ENCODE results near the gene PCDHB15. TPM values are rescaled to one million over a fixed set of nuclear protein-coding genes. Genes with fewer than 3 reads are reported as not detected.
"Not testable (repeated sequence)": the region's sequence is repeated elsewhere in the genome, so short reads cannot be mapped to it uniquely, and the experiment has no call there.

Gene PCDHB15
- total RNA-seq, 1 donor from 2014 or later = 1.6 TPM

DNA sequence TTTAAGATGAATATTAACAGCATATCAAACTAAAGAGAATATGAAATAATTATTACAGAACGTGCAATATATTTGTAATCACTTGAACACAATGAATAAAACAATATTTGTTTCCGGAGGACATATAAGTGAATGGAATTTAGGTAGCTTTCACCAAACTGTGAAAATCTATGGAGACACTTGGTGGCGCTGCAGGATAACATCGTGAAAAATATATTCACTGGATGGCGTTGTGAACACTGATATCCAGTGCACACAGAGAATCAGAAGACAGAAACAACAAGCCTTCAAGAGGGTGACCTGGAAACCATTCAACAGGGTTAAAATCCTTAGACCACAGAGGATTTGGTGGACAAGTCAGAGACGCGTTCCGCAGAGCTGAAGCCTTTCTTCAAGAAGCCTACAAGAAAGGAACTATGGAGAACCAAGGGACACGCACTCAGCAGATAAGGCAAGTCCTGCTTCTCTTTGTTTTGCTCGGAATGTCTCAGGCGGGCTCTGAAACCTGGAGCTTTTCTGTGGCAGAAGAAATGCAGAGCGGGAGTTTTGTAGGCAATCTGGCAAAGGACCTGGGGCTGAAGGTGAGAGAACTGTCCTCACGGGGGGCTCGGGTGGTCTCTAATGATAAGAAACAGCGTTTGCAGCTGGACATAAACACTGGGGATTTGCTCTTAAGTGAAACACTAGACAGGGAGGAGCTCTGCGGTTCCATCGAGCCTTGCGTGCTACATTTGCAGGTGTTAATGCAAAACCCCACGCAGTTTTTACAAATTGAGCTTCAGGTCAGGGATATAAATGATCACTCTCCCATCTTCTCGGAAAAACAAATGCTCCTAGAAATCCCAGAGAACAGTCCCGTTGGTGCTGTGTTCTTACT is 45.6 kb upstream of the PCDHB15 start, which contains the start of gene PCDHB11:
Gene PCDHB11, plus strand, starts transcription at position 269 of the 877 bp plus-strand sequence. Its CDS starts 148 bp downstream, at position 417.
- FAIRE-seq = no peak
- Histone ChIP-seq H3K9ac (ENCODE audit: low read length) (no peak within 1 kb of the TSS), H3K27ac (ENCODE audit: low read depth, low read length) (no peak within 1 kb of the TSS)

DNA sequence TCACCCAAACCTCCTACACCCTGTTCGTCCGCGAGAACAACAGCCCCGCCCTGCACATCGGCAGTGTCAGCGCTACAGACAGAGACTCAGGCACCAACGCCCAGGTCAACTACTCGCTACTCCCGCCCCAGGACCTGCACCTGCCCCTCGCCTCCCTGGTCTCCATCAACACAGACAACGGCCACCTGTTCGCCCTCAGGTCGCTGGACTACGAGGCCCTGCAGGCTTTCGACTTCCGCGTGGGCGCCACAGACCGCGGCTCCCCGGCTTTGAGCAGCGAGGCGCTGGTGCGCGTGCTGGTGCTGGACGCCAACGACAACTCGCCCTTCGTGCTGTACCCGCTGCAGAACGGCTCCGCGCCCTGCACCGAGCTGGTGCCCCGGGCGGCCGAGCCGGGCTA is 44.1 kb upstream of the PCDHB15 start:
- H3K4me2 ChIP-seq (ENCODE audit: low read length); H3K36me3 ChIP-seq (ENCODE audit: insufficient read depth, low read length); H3K4me3 ChIP-seq (ENCODE audit: insufficient read depth, low read depth, low read length); DNase-seq (ENCODE audit: low read depth); H3K27ac ChIP-seq (ENCODE audit: low read depth, low read length); H3K4me1 ChIP-seq (ENCODE audit: insufficient read depth, low read length); H3K27ac Mint-ChIP-seq (ENCODE audit: unreplicated experiment); H4K20me1 ChIP-seq (ENCODE audit: insufficient read depth, low read length); H3K9me3 ChIP-seq (ENCODE audit: insufficient read depth, low read depth, low read length); H2AFZ ChIP-seq (ENCODE audit: low read depth, low read length); H3K27me3 Mint-ChIP-seq (ENCODE audit: low read depth, unreplicated experiment); H3K4me1 Mint-ChIP-seq (ENCODE audit: low read depth, unreplicated experiment); H3K27me3 ChIP-seq (ENCODE audit: insufficient read depth, low read length); H3K9ac ChIP-seq (ENCODE audit: low read length); H3K4me3 Mint-ChIP-seq (ENCODE audit: unreplicated experiment); H3K79me2 ChIP-seq (ENCODE audit: insufficient read depth, low read length); FAIRE-seq; H3K36me3 Mint-ChIP-seq (ENCODE audit: low read depth, unreplicated experiment): not testable (repeated sequence)
- peaks cover 24% of the 10 kb centered on the region for H3K9me3 Mint-ChIP-seq (ENCODE audit: unreplicated experiment)

More for the DNA sequence above, 45.6 kb upstream of the PCDHB15 start, which contains the start of gene PCDHB11:
- no peaks in the 10 kb centered on the region for H3K4me1 Mint-ChIP-seq (ENCODE audit: low read depth, unreplicated experiment)
- Histone ChIP-seq H4K20me1 (ENCODE audit: insufficient read depth, low read length) (no peaks in the 10 kb centered on the region), H3K36me3 (ENCODE audit: insufficient read depth, low read length) (no peaks in the 10 kb centered on the region), H3K4me2 (ENCODE audit: low read length) (no peak within 1 kb of the TSS), H3K9me3 (ENCODE audit: insufficient read depth, low read depth, low read length) (peaks cover 6% of the 10 kb centered on the region), H3K27me3 (ENCODE audit: insufficient read depth, low read length) (no peaks in the 10 kb centered on the region), H3K79me2 (ENCODE audit: insufficient read depth, low read length) (no peaks in the 10 kb centered on the region), H2AFZ (ENCODE audit: low read depth, low read length) (no peak within 1 kb of the TSS), H3K4me1 (ENCODE audit: insufficient read depth, low read length) (no peaks in the 10 kb centered on the region), H3K4me3 (ENCODE audit: insufficient read depth, low read depth, low read length) (no peak within 1 kb of the TSS)
- H3K9me3 Mint-ChIP-seq (ENCODE audit: unreplicated experiment) = peaks cover 25% of the 10 kb centered on the region
- H3K36me3 Mint-ChIP-seq (ENCODE audit: low read depth, unreplicated experiment) = peaks cover 9% of the 10 kb centered on the region
- no peak within 1 kb of the TSS for H3K4me3 Mint-ChIP-seq (ENCODE audit: unreplicated experiment)
- DNase-seq (ENCODE audit: low read depth) = no peak
- H3K27ac Mint-ChIP-seq (ENCODE audit: unreplicated experiment) = no peak within 1 kb of the TSS
- TF ChIP-seq EZH2 (IDR thresholded peaks at IDR 0.05; ENCODE audit: insufficient read depth, low read length) = no peak
- TF ChIP-seq, protein P1, sequence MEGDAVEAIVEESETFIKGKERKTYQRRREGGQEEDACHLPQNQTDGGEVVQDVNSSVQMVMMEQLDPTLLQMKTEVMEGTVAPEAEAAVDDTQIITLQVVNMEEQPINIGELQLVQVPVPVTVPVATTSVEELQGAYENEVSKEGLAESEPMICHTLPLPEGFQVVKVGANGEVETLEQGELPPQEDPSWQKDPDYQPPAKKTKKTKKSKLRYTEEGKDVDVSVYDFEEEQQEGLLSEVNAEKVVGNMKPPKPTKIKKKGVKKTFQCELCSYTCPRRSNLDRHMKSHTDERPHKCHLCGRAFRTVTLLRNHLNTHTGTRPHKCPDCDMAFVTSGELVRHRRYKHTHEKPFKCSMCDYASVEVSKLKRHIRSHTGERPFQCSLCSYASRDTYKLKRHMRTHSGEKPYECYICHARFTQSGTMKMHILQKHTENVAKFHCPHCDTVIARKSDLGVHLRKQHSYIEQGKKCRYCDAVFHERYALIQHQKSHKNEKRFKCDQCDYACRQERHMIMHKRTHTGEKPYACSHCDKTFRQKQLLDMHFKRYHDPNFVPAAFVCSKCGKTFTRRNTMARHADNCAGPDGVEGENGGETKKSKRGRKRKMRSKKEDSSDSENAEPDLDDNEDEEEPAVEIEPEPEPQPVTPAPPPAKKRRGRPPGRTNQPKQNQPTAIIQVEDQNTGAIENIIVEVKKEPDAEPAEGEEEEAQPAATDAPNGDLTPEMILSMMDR (IDR thresholded peaks at IDR 0.05; ENCODE audit: insufficient read depth, low read depth, low read length) = no peak
- H3K27me3 Mint-ChIP-seq (ENCODE audit: low read depth, unreplicated experiment) = no peaks in the 10 kb centered on the region

DNA sequence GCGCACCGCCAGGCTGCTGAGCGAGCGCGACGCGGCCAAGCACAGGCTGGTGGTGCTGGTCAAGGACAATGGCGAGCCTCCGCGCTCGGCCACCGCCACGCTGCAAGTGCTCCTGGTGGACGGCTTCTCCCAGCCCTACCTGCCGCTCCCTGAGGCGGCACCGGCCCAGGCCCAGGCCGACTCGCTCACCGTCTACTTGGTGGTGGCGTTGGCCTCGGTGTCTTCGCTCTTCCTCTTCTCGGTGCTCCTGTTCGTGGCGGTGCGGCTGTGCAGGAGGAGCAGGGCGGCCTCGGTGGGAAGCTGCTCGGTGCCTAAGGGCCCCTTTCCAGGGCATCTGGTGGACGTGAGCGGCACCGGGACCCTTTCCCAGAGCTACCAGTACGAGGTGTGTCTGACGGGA is 43.5 kb upstream of the PCDHB15 start:
- not testable (repeated sequence) for H3K9me3 ChIP-seq (ENCODE audit: insufficient read depth, low read depth, low read length); H3K36me3 Mint-ChIP-seq (ENCODE audit: low read depth, unreplicated experiment); FAIRE-seq; H3K27me3 ChIP-seq (ENCODE audit: insufficient read depth, low read length); H3K4me1 Mint-ChIP-seq (ENCODE audit: low read depth, unreplicated experiment); DNase-seq (ENCODE audit: low read depth); H3K27ac ChIP-seq (ENCODE audit: low read depth, low read length); H3K4me3 Mint-ChIP-seq (ENCODE audit: unreplicated experiment); H3K9ac ChIP-seq (ENCODE audit: low read length); H3K4me2 ChIP-seq (ENCODE audit: low read length); H3K36me3 ChIP-seq (ENCODE audit: insufficient read depth, low read length); H3K27me3 Mint-ChIP-seq (ENCODE audit: low read depth, unreplicated experiment); H3K79me2 ChIP-seq (ENCODE audit: insufficient read depth, low read length); H3K27ac Mint-ChIP-seq (ENCODE audit: unreplicated experiment); H2AFZ ChIP-seq (ENCODE audit: low read depth, low read length); H3K4me3 ChIP-seq (ENCODE audit: insufficient read depth, low read depth, low read length); H4K20me1 ChIP-seq (ENCODE audit: insufficient read depth, low read length); H3K4me1 ChIP-seq (ENCODE audit: insufficient read depth, low read length)
- peaks cover 20% of the 10 kb centered on the region for H3K9me3 Mint-ChIP-seq (ENCODE audit: unreplicated experiment)
